ENCODE measurements around the gene CROT. TPM values are rescaled to one million over a fixed set of nuclear protein-coding genes. Genes with fewer than 3 reads are reported as not detected.

CROT gene
- total and polyA plus RNA-seq, 8 donors, result 13.0 to 29.7 (median 27.7) TPM

DNA sequence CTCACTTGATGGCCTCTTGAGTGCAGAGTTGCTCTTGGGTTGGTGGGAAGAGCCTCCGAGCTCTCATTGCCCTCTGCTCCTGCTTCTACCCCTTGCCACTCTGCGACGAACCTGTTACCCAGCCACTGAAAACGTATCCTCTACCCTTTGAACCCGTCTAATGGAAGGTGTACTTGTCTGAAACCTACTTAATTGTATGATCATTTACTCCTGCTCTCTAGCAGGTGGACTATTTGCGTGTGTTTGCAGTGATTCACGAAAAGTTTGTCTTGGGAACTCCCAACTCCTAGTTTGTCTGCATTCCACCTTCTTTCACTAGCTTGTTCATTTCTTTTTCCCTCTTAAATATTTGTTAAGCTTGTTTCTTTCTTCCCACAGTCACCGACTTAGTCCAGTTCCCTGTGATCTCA, 503 bp downstream of the CROT start:
- H3K9me3 ChIP-seq, result no peaks in the 10 kb centered on the region
- ATAC-seq (peak; percentile 27), DNase-seq (no peak)
- TF ChIP-seq, protein P1, sequence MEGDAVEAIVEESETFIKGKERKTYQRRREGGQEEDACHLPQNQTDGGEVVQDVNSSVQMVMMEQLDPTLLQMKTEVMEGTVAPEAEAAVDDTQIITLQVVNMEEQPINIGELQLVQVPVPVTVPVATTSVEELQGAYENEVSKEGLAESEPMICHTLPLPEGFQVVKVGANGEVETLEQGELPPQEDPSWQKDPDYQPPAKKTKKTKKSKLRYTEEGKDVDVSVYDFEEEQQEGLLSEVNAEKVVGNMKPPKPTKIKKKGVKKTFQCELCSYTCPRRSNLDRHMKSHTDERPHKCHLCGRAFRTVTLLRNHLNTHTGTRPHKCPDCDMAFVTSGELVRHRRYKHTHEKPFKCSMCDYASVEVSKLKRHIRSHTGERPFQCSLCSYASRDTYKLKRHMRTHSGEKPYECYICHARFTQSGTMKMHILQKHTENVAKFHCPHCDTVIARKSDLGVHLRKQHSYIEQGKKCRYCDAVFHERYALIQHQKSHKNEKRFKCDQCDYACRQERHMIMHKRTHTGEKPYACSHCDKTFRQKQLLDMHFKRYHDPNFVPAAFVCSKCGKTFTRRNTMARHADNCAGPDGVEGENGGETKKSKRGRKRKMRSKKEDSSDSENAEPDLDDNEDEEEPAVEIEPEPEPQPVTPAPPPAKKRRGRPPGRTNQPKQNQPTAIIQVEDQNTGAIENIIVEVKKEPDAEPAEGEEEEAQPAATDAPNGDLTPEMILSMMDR (IDR thresholded peaks at IDR 0.05), result no peak
- no peaks in the 10 kb centered on the region for H3K27me3 ChIP-seq
- H3K4me1 ChIP-seq, result peaks cover 0 to 18% of the 10 kb centered on the region in 2 donors
- peak overlapping the region; percentile 66 to 74 for H3K4me3 ChIP-seq
- H3K27ac ChIP-seq, result peak overlapping the region; percentile 88 to 94
- H3K36me3 ChIP-seq, result peaks cover 0 to 24% of the 10 kb centered on the region in 2 donors
- intact Hi-C loops (cut with DNase I), result no loop called here

DNA sequence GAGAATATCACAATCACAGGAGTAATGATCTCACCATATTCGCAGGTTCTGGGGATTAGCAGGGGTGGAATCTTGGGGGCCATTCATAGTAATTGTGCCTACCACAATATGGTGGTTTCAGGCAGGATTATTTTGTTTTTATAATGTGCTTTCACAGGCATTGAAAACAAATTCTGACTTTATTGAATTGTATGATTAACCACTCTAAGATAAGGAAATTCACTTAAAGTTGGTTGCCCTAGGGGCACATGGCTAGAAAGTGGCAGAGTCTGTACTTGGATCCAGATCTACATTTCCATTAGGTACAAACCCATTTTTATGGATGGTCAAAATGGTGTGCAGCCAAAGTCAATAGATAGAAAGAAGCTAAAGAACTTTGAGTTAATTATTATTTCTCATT, 1.7 kb downstream of the CROT start:
- TF ChIP-seq, protein P1 (IDR thresholded peaks at IDR 0.05), result no peak
- DNase-seq (no peak), ATAC-seq (no peak)
- Histone ChIP-seq H3K36me3 (peaks cover 0 to 34% of the 10 kb centered on the region in 2 donors), H3K27me3 (no peaks in the 10 kb centered on the region), H3K4me1 (peaks cover 0 to 18% of the 10 kb centered on the region in 2 donors), H3K4me3 (no peak overlapping the region), H3K27ac (no peak overlapping the region), H3K9me3 (no peaks in the 10 kb centered on the region)
- intact Hi-C loops (cut with DNase I), result no loop called here

DNA sequence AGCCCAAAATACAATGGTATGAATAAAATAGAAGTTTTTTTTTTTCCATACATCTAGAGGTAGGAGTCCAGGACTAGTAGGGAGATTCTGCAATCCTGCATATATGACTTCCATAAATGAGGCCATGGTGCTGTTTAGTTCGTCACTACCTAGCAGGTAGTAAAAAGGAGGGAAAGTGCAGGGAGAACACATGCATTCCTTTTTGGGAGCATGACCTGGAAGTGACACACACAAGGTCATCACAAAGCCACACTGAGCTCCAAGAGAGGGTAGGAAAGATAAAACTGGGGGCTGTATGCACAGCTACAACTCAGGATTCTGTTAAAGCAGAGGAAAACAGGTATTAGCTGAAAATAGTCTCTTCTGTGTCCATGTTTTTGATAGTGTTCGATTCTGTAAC, 2.2 kb downstream of the CROT start:
- Histone ChIP-seq H3K27ac (no peak overlapping the region), H3K4me1 (peaks cover 0 to 18% of the 10 kb centered on the region in 2 donors), H3K9me3 (no peaks in the 10 kb centered on the region), H3K4me3 (no peak overlapping the region), H3K27me3 (no peaks in the 10 kb centered on the region), H3K36me3 (peaks cover 0 to 34% of the 10 kb centered on the region in 2 donors)
- intact Hi-C loops (cut with DNase I), result no loop called here
- DNase-seq (no peak), ATAC-seq (no peak)
- TF ChIP-seq, protein P1 (IDR thresholded peaks at IDR 0.05), result no peak

DNA sequence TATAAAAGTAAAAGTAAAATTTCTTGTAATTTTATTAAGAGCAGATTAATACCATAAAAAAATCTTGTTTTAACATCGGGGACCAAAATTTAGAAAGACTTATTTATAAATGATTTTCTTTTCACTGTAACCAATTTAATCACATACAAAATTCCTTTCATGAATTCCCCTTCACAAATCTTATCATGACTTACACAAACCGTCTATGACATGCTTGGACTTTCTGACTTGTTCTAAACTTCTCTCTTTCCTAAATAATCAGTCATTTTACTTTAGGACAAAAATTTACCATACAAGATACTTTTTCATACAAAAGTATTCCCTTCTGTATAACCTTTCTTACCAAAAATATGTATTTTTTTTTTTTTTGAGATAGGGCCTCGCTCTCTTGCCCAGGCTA, 9.3 kb downstream of the CROT start:
- H3K9me3 ChIP-seq, result peaks cover 0 to 24% of the 10 kb centered on the region in 2 donors
- no peak overlapping the region for H3K27ac ChIP-seq
- H3K4me3 ChIP-seq, result no peak overlapping the region
- ATAC-seq (no peak), DNase-seq (no peak)
- intact Hi-C loops (cut with DNase I), result no loop called here
- TF ChIP-seq, protein P1 (IDR thresholded peaks at IDR 0.05), result no peak
- H3K4me1 ChIP-seq, result no peaks in the 10 kb centered on the region
- peaks cover 0 to 65% of the 10 kb centered on the region in 2 donors for H3K36me3 ChIP-seq
- no peaks in the 10 kb centered on the region for H3K27me3 ChIP-seq

- peaks cover 0 to 24% of the 10 kb centered on the region in 2 donors for H3K9me3 ChIP-seq
- no peak for DNase-seq
- TF ChIP-seq, protein P1 (IDR thresholded peaks at IDR 0.05), result no peak
Observed at GRCh38 chr7:87356448-87356847, 11.0 kb downstream of the CROT start.

More at GRCh38 chr7:87356448-87356847, 11.0 kb downstream of the CROT start:
- no peaks in the 10 kb centered on the region for H3K4me1 ChIP-seq
- peaks cover 0 to 55% of the 10 kb centered on the region in 2 donors for H3K36me3 ChIP-seq
- no peak overlapping the region for H3K27ac ChIP-seq
- H3K27me3 ChIP-seq, result no peaks in the 10 kb centered on the region
- intact Hi-C loops (cut with DNase I), result no loop called here
- ATAC-seq, result no peak
- no peak overlapping the region for H3K4me3 ChIP-seq

Data from left lung (tissue), 10 donors.